K562 (cell line): Measurements from ENCODE around the gene ALOX5. TPM values are rescaled to one million over a fixed set of nuclear protein-coding genes. Genes with fewer than 3 reads are reported as not detected.

Experiments used
- ATAC-seq: fragments of 200-7000 bp; cut with Tn5 transposase; 3 replicates; pipeline ENCODE4 v1.9.1; 2020; ENCODE audit warnings: moderate library complexity
- BruUV-seq: library from RNA; stranded (reverse); fragments of 400-500 nt; replicated peaks from 2 replicates; lab custom pipeline; 2021; lab: Mats Ljungman, UMichigan
- CTCF ChIA-PET: fragments of 300-600 bp; formaldehyde crosslinking; extraction: SDS; loops from one replicate; lab custom pipeline; 2021; ENCODE audit warnings: low intra/inter-chr PET ratio; lab: Yijun Ruan, JAX
- POLR2A ChIA-PET: fragments of 300-600, 350-650 bp; sonication (Branson Sonifier 250); formaldehyde crosslinking; extraction: SDS; loops from one replicate; lab custom pipeline; 2021; ENCODE audit warnings: antibody characterized with exemption, inconsistent platforms; lab: Yijun Ruan, JAX
- DNase-seq, 4 experiments: peaks; one replicate each; pipeline versions ENCODE4 v3.0.0 to v3.0.0-alpha.2; 2011 to 2018; ENCODE audit warnings: low spot score in 3 of 4, mixed read lengths in 3 of 4; ENCODE audit errors: extremely low read depth in 1 of 4
- FAIRE-seq: peaks from 2 replicates; lab custom pipeline; 2011; peaks lifted over from hg19 to GRCh38; lab: Jason Lieb, UNC
- H2AFZ ChIP-seq: 2 replicates; pipeline ENCODE4 v1.6.0; 2011; ENCODE audit warnings: low read depth, low read length, control low read depth, inconsistent platforms
- H3K27ac ChIP-seq: fragments of 200-600 bp; 3 replicates; pipeline ENCODE4 v1.8.0; 2011; ENCODE audit warnings: low read depth, mild to moderate bottlenecking, control low read depth, inconsistent platforms, low read length, moderate library complexity, mixed read lengths; ENCODE audit errors: extremely low read depth
- H3K27me3 ChIP-seq, 2 experiments: fragments of 300-600 bp in 1 of 2; 2 replicates in 1 of 2; 3 replicates in 1 of 2; pipeline versions ENCODE4 v1.6.0 to v1.8.0; 2011; ENCODE audit warnings: inconsistent platforms in 2 of 2, low read length in 2 of 2, mild to moderate bottlenecking in 1 of 2, mixed read lengths in 1 of 2, moderate library complexity in 1 of 2; ENCODE audit not compliant: control insufficient read depth in 2 of 2, insufficient read depth in 2 of 2
- H3K36me3 ChIP-seq: fragments of 300-600 bp; 3 replicates; pipeline ENCODE4 v1.8.0; 2011; ENCODE audit warnings: mild to moderate bottlenecking, low read length, inconsistent platforms; ENCODE audit not compliant: control insufficient read depth, insufficient read depth
- H3K4me1 ChIP-seq, 2 experiments: fragments of 200-600 bp in 1 of 2; replicated peaks in 1 of 2; 2 replicates in 1 of 2; 3 replicates in 1 of 2; pipeline versions ENCODE4 v1.5.1 to v1.8.0; 2011; ENCODE audit warnings: inconsistent platforms in 2 of 2, low read length in 2 of 2, mild to moderate bottlenecking in 1 of 2, mixed read lengths in 1 of 2, moderate library complexity in 1 of 2; ENCODE audit not compliant: control insufficient read depth in 2 of 2, insufficient read depth in 2 of 2
- H3K4me2 ChIP-seq: 2 replicates; pipeline ENCODE4 v1.6.1; 2011; ENCODE audit warnings: low read length, control low read depth, inconsistent platforms, mixed read lengths; ENCODE audit not compliant: insufficient read depth
- H3K4me3 ChIP-seq: fragments of 200-600 bp; sonication (generic), shearing (Covaris generic); 2 replicates; pipeline ENCODE4 v1.5.1; 2016; ENCODE audit warnings: control low read depth, inconsistent platforms
- H3K79me2 ChIP-seq: fragments of 200-600 bp; 3 replicates; pipeline ENCODE4 v1.8.0; 2011; ENCODE audit warnings: low read length, inconsistent platforms; ENCODE audit not compliant: control insufficient read depth, insufficient read depth
- H3K9ac ChIP-seq, 2 experiments: 2 replicates each; pipeline versions ENCODE4 v1.6.0 to v1.6.1; 2011; ENCODE audit warnings: low read depth in 2 of 2, low read length in 2 of 2, control low read depth in 1 of 2, inconsistent platforms in 1 of 2, mild to moderate bottlenecking in 1 of 2, mixed read lengths in 1 of 2; ENCODE audit not compliant: insufficient read depth in 1 of 2
- H3K9me1 ChIP-seq: one replicate; pipeline ENCODE4 v1.6.0; 2011; ENCODE audit warnings: inconsistent platforms, mild to moderate bottlenecking, low read length, moderate library complexity; ENCODE audit not compliant: control insufficient read depth, insufficient read depth
- H3K9me3 ChIP-seq: replicated peaks from 2 replicates; pipeline ENCODE4 v1.5.1; 2011; ENCODE audit warnings: low read depth, low read length, inconsistent platforms; ENCODE audit not compliant: control insufficient read depth, insufficient read depth
- H4K20me1 ChIP-seq: replicated peaks from 2 replicates; pipeline ENCODE4 v1.6.1; 2011; ENCODE audit warnings: low read length, inconsistent platforms, mixed read lengths; ENCODE audit not compliant: control insufficient read depth, insufficient read depth
- CREB3 ChIP-seq: fragments of 450-650 bp; conservative IDR thresholded peaks from 2 replicates; pipeline ENCODE4 v1.6.1; 2016; ENCODE audit warnings: missing genetic modification characterization, low read depth, mild to moderate bottlenecking, missing compliant biosample characterization, moderate library complexity
- FOS ChIP-seq: IDR thresholded peaks from 3 replicates; pipeline ENCODE4 v1.6.1; 2011; ENCODE audit not compliant: insufficient read length; ENCODE audit errors: extremely low read depth
- HDAC3 ChIP-seq: fragments of 450-650 bp; IDR thresholded peaks from 2 replicates; pipeline ENCODE4 v1.6.1; 2018; ENCODE audit warnings: borderline replicate concordance, mild to moderate bottlenecking, moderate library complexity; ENCODE audit not compliant: partially characterized antibody
- MNT ChIP-seq, 2 experiments: fragments of 450-650 bp; conservative IDR thresholded peaks; 2 replicates each; pipeline ENCODE4 v1.6.1; 2017; ENCODE audit warnings: mild to moderate bottlenecking in 2 of 2, moderate library complexity in 2 of 2
- RBM17 ChIP-seq: fragments of 200-400 bp; formaldehyde crosslinking; IDR thresholded peaks from 2 replicates; pipeline ENCODE4 v1.6.1; 2017; ENCODE audit warnings: low read depth, mild to moderate bottlenecking, low read length, borderline replicate concordance
- SIN3B ChIP-seq: fragments of 450-650 bp; IDR thresholded peaks from 2 replicates; pipeline ENCODE4 v1.6.1; 2017; ENCODE audit warnings: low read depth, mild to moderate bottlenecking, moderate library complexity
- SMARCE1 ChIP-seq: fragments of 450-650 bp; IDR thresholded peaks from 2 replicates; pipeline ENCODE4 v1.7.1; 2016; ENCODE audit warnings: mild to moderate bottlenecking
- THRAP3 ChIP-seq: fragments of 450-650 bp; IDR thresholded peaks from 2 replicates; pipeline ENCODE4 v1.6.1; 2016; ENCODE audit warnings: mild to moderate bottlenecking, inconsistent platforms, borderline replicate concordance
- YBX1 ChIP-seq: fragments of 450-650 bp; IDR thresholded peaks from 2 replicates; pipeline ENCODE4 v1.7.1; 2016; ENCODE audit warnings: mild to moderate bottlenecking
- ZNF175 ChIP-seq: fragments of 200-800 bp; sonication (Bioruptor generic); IDR thresholded peaks from 2 replicates; pipeline ENCODE4 v1.6.1; 2016; ENCODE audit warnings: low read depth, mild to moderate bottlenecking, missing genetic modification characterization, missing compliant biosample characterization
- ZNF217 ChIP-seq: sonication (generic); formaldehyde crosslinking; IDR thresholded peaks from 2 replicates; pipeline ENCODE4 v1.8.0; 2022; ENCODE audit warnings: mild to moderate bottlenecking, missing genetic modification reagents
- ZNF436 ChIP-seq: fragments of 250-450, 450-650 bp; sonication (Bioruptor Pico); formaldehyde crosslinking; IDR thresholded peaks from 2 replicates; pipeline ENCODE4 v1.7.0; 2020; ENCODE audit warnings: mild to moderate bottlenecking
- whole genome bisulfite sequencing: fragments of 100-300 bp; shearing (Covaris generic); methylation state at CpG from one replicate; pipeline ENCODE4 v1.1.6; 2016; ENCODE audit warnings: low coverage, mixed read lengths; ENCODE audit not compliant: insufficient coverage; ENCODE audit errors: missing lambda C conversion rate; 5-methylcytosine and 5-hydroxymethylcytosine counted together
- in situ Hi-C: fragments of 300-500 bp; cut with MboI; formaldehyde crosslinking; loops from 4 replicates; pipeline ENCODE4 v1.15.0; 2018; ENCODE audit warnings: inconsistent platforms, mixed read lengths
- intact Hi-C: fragments of 100-400 bp; cut with micrococcal nuclease; formaldehyde crosslinking; loops from 2 replicates; pipeline ENCODE4 v1.14.2; 2022
- polyA plus RNA-seq, 8 experiments: library from polyadenylated mRNA; depleted of rRNA in 4 of 8; stranded (reverse) in 5 of 8; unstranded in 3 of 8; fragments of >200 nt; fragmentation: Nextera tagmentation in 2 of 8; fragmentation: Illumina TruSeq in 1 of 8; extraction: Ambion mirVana in 2 of 8; extraction: Trizol in 1 of 8; gene quantifications; 2 replicates each; pipeline versions ENCODE4 v1.2.1 to v1.2.3, GENCODE V29; 2011 to 2014; ENCODE audit warnings: inconsistent platforms in 1 of 8, missing spikeins in 1 of 8
- total RNA-seq, 7 experiments: library from RNA; depleted of rRNA in 6 of 7; stranded (reverse); fragments of >200 nt in 6 of 7; fragmentation: Illumina TruSeq in 2 of 7; extraction: Trizol in 2 of 7; gene quantifications; 2 replicates each; pipeline versions ENCODE4 v1.2.1 to v1.2.3, GENCODE V29; 2011 to 2021; ENCODE audit warnings: low replicate concordance in 1 of 7
- TF ChIP-seq, protein P1 (sequence below): sonication (generic); formaldehyde crosslinking; IDR thresholded peaks from 2 replicates; pipeline ENCODE4 v1.8.0; 2022; ENCODE audit warnings: mild to moderate bottlenecking, missing genetic modification reagents

The ALOX5 gene
- total and polyA plus RNA-seq, 9 of the 15 experiments (the other 6 are each of a cell fraction or from before 2014, with no cell fraction given): 0.10 to 2.4 (median 1.4) TPM

- TF ChIP-seq MNT (conservative IDR thresholded peaks at IDR 0.05): no peak
Observed at GRCh38 chr10:45428611-45429510, 54.8 kb downstream of the ALOX5 start (continued).

GRCh38 chr10:45429790-45430189 is 55.8 kb downstream of the ALOX5 start:
- CTCF ChIA-PET: no interaction called here
- FAIRE-seq: peak; percentile 56
- no peak for TF ChIP-seq SMARCE1
- TF ChIP-seq CREB3 (tag): no peak
- TF ChIP-seq HDAC3: no peak
- no peak for TF ChIP-seq YBX1
- no peak for TF ChIP-seq RBM17
- TF ChIP-seq ZNF217 (CRISPR knock-in tag): no peak
- TF ChIP-seq, protein P1, sequence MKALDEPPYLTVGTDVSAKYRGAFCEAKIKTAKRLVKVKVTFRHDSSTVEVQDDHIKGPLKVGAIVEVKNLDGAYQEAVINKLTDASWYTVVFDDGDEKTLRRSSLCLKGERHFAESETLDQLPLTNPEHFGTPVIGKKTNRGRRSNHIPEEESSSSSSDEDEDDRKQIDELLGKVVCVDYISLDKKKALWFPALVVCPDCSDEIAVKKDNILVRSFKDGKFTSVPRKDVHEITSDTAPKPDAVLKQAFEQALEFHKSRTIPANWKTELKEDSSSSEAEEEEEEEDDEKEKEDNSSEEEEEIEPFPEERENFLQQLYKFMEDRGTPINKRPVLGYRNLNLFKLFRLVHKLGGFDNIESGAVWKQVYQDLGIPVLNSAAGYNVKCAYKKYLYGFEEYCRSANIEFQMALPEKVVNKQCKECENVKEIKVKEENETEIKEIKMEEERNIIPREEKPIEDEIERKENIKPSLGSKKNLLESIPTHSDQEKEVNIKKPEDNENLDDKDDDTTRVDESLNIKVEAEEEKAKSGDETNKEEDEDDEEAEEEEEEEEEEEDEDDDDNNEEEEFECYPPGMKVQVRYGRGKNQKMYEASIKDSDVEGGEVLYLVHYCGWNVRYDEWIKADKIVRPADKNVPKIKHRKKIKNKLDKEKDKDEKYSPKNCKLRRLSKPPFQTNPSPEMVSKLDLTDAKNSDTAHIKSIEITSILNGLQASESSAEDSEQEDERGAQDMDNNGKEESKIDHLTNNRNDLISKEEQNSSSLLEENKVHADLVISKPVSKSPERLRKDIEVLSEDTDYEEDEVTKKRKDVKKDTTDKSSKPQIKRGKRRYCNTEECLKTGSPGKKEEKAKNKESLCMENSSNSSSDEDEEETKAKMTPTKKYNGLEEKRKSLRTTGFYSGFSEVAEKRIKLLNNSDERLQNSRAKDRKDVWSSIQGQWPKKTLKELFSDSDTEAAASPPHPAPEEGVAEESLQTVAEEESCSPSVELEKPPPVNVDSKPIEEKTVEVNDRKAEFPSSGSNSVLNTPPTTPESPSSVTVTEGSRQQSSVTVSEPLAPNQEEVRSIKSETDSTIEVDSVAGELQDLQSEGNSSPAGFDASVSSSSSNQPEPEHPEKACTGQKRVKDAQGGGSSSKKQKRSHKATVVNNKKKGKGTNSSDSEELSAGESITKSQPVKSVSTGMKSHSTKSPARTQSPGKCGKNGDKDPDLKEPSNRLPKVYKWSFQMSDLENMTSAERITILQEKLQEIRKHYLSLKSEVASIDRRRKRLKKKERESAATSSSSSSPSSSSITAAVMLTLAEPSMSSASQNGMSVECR (CRISPR knock-in tag): no peak
- TF ChIP-seq ZNF175 (CRISPR knock-in tag): no peak
- TF ChIP-seq ZNF436 (CRISPR knock-in tag): no peak
- TF ChIP-seq THRAP3: no peak
- TF ChIP-seq SIN3B: no peak
- no peak for TF ChIP-seq FOS

More at GRCh38 chr10:45429790-45430189, 55.8 kb downstream of the ALOX5 start:
- POLR2A ChIA-PET: interaction anchor here (1.0 to 1.7 kb wide), 4 partner anchors 14 to 35 kb away, joined by 4 to 5 read pairs (median 4); no protein-coding TSS in a partner anchor
- H3K36me3 ChIP-seq: no peaks in the 10 kb centered on the region
- 18% methylated on average over 2 of the region's 2 CpGs for WGBS
- H3K9me1 ChIP-seq: no peaks in the 10 kb centered on the region
- no peak overlapping the region; a peak in 1 of 4 replicates for H3K9ac ChIP-seq
- H3K27me3 ChIP-seq: peaks cover 2 to 15% of the 10 kb centered on the region in 2 experiments; a peak in 2 of 5 replicates
- no peaks in the 10 kb centered on the region for H3K9me3 ChIP-seq
- intact Hi-C loops (no loop called here), in situ Hi-C loops (no loop called here)
- ATAC-seq (no peak), DNase-seq (no peak)
- no peak overlapping the region for H3K4me3 ChIP-seq
- no TSS peak for BruUV-seq
- H3K79me2 ChIP-seq: no peaks in the 10 kb centered on the region
- peaks cover 3 to 12% of the 10 kb centered on the region in 2 experiments; a peak in 4 of 5 replicates for H3K4me1 ChIP-seq
- no peaks in the 10 kb centered on the region for H4K20me1 ChIP-seq
- H2AFZ ChIP-seq: no peak overlapping the region
- no peak overlapping the region for H3K4me2 ChIP-seq
- no peak overlapping the region for H3K27ac ChIP-seq
